Measurements from ENCODE around the gene GALNS.

GALNS gene

GRCh38 chr16:88816736-88817535, 39.8 kb downstream of the GALNS start:
- no peak for DNase-seq (ENCODE audit: low spot score)

- peak; percentile 63 for DNase-seq (ENCODE audit: low spot score)
Observed at GRCh38 chr16:88815901-88816589, 40.7 kb downstream of the GALNS start.

- DNase-seq (ENCODE audit: low spot score): no peak
Observed at GRCh38 chr16:88815227-88815626, 41.5 kb downstream of the GALNS start.

- DNase-seq (ENCODE audit: low spot score): no peak
Observed at GRCh38 chr16:88814144-88814502, 42.6 kb downstream of the GALNS start.

- no peak for DNase-seq (ENCODE audit: low spot score)
Observed at GRCh38 chr16:88813269-88814143, 43.2 kb downstream of the GALNS start.

- no peak for DNase-seq (ENCODE audit: low spot score)
Observed at GRCh38 chr16:88812513-88813268, 44.1 kb downstream of the GALNS start.

- peak; percentile 89 for DNase-seq (ENCODE audit: low spot score)
Observed at GRCh38 chr16:88811769-88812512, 44.8 kb downstream of the GALNS start, which contains the start of gene APRT. Gene APRT, minus strand, starts transcription at chr16:88811928. Its CDS starts 29 bp downstream, at chr16:88811899.

GRCh38 chr16:88810912-88811768, 45.6 kb downstream of the GALNS start:
- DNase-seq (ENCODE audit: low spot score): peak; percentile 87

GRCh38 chr16:88810166-88810911, 46.4 kb downstream of the GALNS start:
- peak; percentile 53 for DNase-seq (ENCODE audit: low spot score)

- DNase-seq (ENCODE audit: low spot score): no peak
Observed at GRCh38 chr16:88809676-88810165, 47.0 kb downstream of the GALNS start.

- DNase-seq (ENCODE audit: low spot score): no peak
Observed at GRCh38 chr16:88809068-88809675, 47.6 kb downstream of the GALNS start.

GRCh38 chr16:88807626-88808453, 48.9 kb downstream of the GALNS start:
- no peak for DNase-seq (ENCODE audit: low spot score)

- no peak for DNase-seq (ENCODE audit: low spot score)
Observed at GRCh38 chr16:88807142-88807625, 49.6 kb downstream of the GALNS start.

GRCh38 chr16:88806491-88807111, 50.1 kb downstream of the GALNS start:
- DNase-seq (ENCODE audit: low spot score): no peak

GRCh38 chr16:88805887-88806393, 50.8 kb downstream of the GALNS start:
- no peak for DNase-seq (ENCODE audit: low spot score)

- DNase-seq (ENCODE audit: low spot score): no peak
Observed at GRCh38 chr16:88805340-88805715, 51.4 kb downstream of the GALNS start.
